Measurements from ENCODE around the gene TSPAN18.

Gene TSPAN18

GRCh38 chr11:44737245-44738085 lies 10.7 kb downstream of the TSPAN18 start:
- no peak for DNase-seq (ENCODE audit: low read depth)

- no peak for DNase-seq (ENCODE audit: low read depth)
These were observed 12.0 kb downstream of the TSPAN18 start for GRCh38 chr11:44738791-44739190.

DNA sequence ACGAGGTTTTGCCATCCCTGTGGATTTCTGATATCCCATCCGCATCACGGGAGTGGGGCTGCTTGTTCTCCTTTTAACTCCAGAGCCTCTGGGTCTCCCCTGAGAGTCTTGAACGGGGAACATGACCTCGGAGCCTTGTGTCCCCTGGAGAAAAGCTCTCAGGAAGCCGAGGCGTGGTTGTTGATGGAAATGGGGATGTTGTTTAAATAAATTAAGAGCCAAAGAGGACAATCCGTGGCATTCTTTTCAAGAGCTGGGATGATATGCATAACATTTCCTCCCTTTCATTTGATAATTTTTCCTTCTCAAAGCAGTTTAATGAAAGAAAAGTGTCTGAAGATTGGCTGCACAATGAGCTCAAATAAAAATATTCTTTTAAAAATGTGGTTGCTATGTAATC lies 14.2 kb downstream of the TSPAN18 start:
- DNase-seq (ENCODE audit: low read depth): no peak

GRCh38 chr11:44741976-44742375 lies 15.2 kb downstream of the TSPAN18 start:
- no peak for DNase-seq (ENCODE audit: low read depth)

- no peak for DNase-seq (ENCODE audit: low read depth)
These were observed 15.9 kb downstream of the TSPAN18 start for GRCh38 chr11:44742508-44743246.

GRCh38 chr11:44743326-44743725 lies 16.6 kb downstream of the TSPAN18 start:
- DNase-seq (ENCODE audit: low read depth): no peak

DNA sequence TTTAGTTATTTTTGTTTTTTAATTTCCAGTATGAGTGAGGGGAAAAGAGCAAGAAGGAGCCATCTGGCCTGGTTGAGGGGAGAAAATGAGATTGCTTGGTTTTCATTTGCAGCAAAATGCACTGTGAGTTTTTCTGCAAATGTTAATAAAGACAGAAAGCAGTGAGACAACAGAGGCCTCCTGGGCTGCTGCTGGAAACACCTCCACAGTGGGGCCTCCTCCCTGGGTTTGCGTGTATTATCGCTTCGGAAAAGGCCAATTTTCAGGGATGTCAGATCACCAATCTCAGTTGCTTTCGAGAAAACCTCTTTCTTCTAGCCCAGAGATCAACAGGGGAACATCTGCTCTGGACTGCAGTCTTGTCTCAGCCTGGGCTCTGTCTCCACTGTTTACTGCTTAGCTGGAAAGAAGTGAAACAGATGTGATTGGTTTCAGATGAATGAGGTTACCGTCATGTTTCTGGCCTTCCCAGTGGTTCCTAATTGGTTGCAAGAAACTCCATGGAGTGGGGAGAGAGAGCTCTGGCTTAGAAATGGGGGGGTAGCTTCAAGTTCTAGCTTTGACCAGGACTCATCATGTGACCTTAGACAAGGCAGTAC lies 17.3 kb downstream of the TSPAN18 start:
- no peak for DNase-seq (ENCODE audit: low read depth)

GRCh38 chr11:44746894-44747293 lies 20.1 kb downstream of the TSPAN18 start:
- no peak for DNase-seq (ENCODE audit: low read depth)

- DNase-seq (ENCODE audit: low read depth): no peak
These were observed 20.6 kb downstream of the TSPAN18 start for GRCh38 chr11:44747316-44747715.

- no peak for DNase-seq (ENCODE audit: low read depth)
These were observed 21.1 kb downstream of the TSPAN18 start for GRCh38 chr11:44747836-44748235.

GRCh38 chr11:44748606-44749005 lies 21.8 kb downstream of the TSPAN18 start:
- no peak for DNase-seq (ENCODE audit: low read depth)

GRCh38 chr11:44749189-44749588 lies 22.4 kb downstream of the TSPAN18 start:
- no peak for DNase-seq (ENCODE audit: low read depth)

- no peak for DNase-seq (ENCODE audit: low read depth)
These were observed 24.0 kb downstream of the TSPAN18 start for GRCh38 chr11:44750551-44751465.

GRCh38 chr11:44752300-44752699 lies 25.5 kb downstream of the TSPAN18 start:
- no peak for DNase-seq (ENCODE audit: low read depth)

- DNase-seq (ENCODE audit: low read depth): no peak
These were observed 26.0 kb downstream of the TSPAN18 start for GRCh38 chr11:44752713-44753112.

DNA sequence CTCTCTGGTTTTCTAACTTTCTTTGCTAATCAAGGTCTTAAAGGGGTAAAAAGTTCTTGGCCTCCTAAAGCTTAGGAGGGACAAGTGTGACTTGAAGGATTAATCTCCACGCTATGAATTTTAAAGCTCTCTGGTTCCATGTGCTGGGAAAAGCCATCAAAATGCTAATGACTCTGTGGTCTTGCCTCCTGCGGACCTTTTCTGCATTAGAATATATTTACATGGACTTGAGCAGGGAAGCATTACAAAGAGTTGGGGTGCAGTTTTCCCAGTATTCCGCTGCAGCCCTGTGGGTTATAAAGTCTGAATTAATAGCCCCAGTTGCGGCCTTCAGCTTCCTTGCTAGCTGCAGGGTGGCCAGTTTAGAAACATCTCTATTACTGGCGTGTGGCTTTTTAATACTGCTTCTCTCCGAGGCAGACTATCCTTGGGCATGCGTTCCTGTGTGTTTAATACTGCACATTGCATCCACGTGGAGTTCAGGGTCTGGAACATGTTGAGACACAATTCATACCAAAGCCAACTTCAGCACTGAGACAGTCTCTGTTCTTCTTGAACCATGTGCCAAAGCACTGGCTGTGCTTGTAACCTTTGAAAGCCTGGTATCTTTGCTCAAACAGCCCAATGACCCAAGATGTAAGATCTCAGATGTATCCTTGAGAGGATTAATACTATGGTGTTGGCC lies 27.3 kb downstream of the TSPAN18 start:
- no peak for DNase-seq (ENCODE audit: low read depth)

DNA sequence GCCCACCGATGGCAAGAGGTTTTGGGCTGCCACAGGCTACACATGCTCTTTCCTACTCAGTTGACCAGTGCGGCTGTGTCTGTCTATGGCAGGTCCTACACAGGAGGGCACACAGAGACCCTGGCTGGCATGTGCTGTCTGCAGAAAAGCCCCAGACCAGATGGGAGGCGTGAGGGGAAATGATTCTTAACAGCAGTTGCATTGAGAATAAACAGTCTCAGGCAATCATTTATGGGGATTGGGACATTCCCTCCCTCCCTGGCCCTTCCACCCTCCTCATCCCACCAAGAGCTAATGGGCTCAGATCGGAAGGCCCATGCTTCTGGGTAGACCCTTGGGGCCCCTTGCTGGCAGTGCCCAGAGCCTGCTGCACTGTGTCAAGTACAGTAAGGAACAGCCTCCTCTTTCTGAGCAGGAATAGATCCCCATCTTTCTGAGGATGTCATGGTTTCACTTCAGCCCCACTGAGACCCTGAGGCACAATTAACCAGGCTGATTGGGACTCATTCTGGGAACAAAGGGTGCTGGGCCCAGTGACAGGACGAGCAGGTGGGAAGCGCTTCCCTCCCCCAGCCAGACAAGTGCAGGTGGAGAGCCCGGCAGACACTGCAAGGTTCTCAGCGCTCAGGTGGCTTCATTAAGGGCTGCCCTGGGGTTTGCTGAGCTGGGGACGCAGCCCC lies 28.3 kb downstream of the TSPAN18 start:
- no peak for DNase-seq (ENCODE audit: low read depth)

DNA sequence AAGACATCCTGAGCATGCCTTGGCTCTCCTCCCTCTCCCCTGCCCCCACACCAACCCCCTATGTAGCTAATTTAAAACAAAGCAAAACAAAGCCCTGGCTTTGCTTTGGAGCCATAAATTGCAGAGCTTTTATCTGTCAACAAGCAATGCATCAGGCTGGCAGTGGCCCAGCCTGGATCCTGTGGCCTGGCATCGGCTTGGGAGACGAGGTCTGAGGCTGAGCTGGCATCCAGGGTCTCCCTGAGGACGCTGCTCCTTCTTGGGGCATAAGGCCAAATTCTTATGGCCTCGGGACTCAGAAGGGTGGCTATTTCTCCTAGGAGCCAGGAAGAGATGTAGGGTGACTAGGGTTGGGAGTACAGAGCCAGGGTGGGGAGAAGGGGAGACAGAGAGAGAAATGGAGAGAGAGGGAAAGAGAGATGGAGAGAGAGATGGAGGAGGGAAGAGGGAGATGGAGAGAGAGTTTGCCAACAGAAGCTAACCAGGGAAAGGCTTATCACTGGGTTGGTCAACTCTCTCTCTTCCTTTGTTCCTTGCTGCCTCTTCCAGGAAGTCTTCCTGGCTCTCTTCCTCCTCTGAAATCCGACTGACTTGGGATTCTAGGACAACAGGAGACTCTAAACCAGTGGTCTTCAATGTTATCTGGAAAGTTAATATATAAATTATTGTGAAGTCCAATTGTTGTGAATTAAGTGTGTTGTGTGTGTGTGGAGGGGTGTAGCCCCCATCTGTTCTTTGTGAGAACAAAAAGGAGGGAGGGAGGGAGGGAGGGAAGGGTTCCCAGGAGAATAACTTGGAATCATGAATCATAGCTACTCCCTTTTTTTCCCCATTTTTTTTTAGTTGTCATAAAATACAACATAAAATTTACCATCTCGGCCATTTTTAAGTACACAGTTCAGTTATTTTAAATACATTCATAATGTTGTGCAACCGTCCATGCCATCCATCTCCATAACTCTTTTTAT lies 29.1 kb downstream of the TSPAN18 start:
- no peak for DNase-seq (ENCODE audit: low read depth)

GRCh38 chr11:44758983-44759382 lies 32.2 kb downstream of the TSPAN18 start:
- DNase-seq (ENCODE audit: low read depth): no peak

All from HS-27A (cell line).